Vagina (tissue), 2 donors: ENCODE results near the gene TRAF3IP1. TPM values are rescaled to one million over a fixed set of nuclear protein-coding genes. Genes with fewer than 3 reads are reported as not detected.
A peak's percentile ranks its signal among the peaks of the same experiment; 100 is the strongest.

ENCODE experiments used
- DNase-seq, 2 donors: peaks; one replicate each; pipeline ENCODE4 v3.0.0-alpha.2; 2017; ENCODE audit errors: extremely low spot score in 2 of 2
- H3K27ac ChIP-seq: fragments of 200-600 bp; sonication (generic); one replicate; pipeline ENCODE4 v1.5.1; 2019
- H3K27me3 ChIP-seq: fragments of 200-600 bp; sonication (generic); one replicate; pipeline ENCODE4 v1.5.1; 2019
- H3K36me3 ChIP-seq, 2 donors: fragments of 200-600 bp; sonication (generic); one replicate each; pipeline ENCODE4 v1.5.1; 2017 to 2019
- H3K4me1 ChIP-seq: fragments of 200-600 bp; sonication (generic); one replicate; pipeline ENCODE4 v1.5.1; 2019
- H3K4me3 ChIP-seq, 2 donors: fragments of 200-600 bp; sonication (generic); 1 replicate in 1 of 2; 2 replicates in 1 of 2; pipeline ENCODE4 v1.5.1; 2016 to 2019
- H3K9me3 ChIP-seq: fragments of 200-600 bp; sonication (generic); one replicate; pipeline ENCODE4 v1.5.1; 2019
- POLR2A ChIP-seq, 2 donors: fragments of 450-650 bp; IDR thresholded peaks; one replicate each; pipeline ENCODE4 v1.6.1; 2017; ENCODE audit warnings: antibody characterized with exemption in 2 of 2, mild to moderate bottlenecking in 2 of 2, moderate library complexity in 2 of 2
- POLR2AphosphoS5 ChIP-seq, 2 donors: sonication (generic); formaldehyde crosslinking; IDR thresholded peaks; one replicate each; pipeline ENCODE4 v1.9.0; 2017; ENCODE audit warnings: antibody characterized with exemption in 2 of 2, mild to moderate bottlenecking in 2 of 2, low read depth in 1 of 2; ENCODE audit not compliant: insufficient read depth in 1 of 2
- intact Hi-C: fragments of 100-400 bp; cut with DNase I; formaldehyde crosslinking; loops from one replicate; pipeline ENCODE4 v1.15.1; 2023
- total RNA-seq: library from RNA; depleted of rRNA; stranded (reverse); fragments of >200 nt; gene quantifications from one replicate; pipeline ENCODE4 v1.2.3, GENCODE V29; 2016
- TF ChIP-seq, protein P1 (sequence below), 3 experiments: fragments of 450-650 bp in 2 of 3; fragments of 200-600 bp in 1 of 3; sonication (generic) in 1 of 3; IDR thresholded peaks; one replicate each; pipeline ENCODE4 v1.5.1; 2017 to 2019; ENCODE audit warnings: antibody characterized with exemption in 3 of 3, mild to moderate bottlenecking in 2 of 3, moderate library complexity in 2 of 3

The TRAF3IP1 gene
- total RNA-seq, 1 donor from 2014 or later, result 10.3 TPM

DNA sequence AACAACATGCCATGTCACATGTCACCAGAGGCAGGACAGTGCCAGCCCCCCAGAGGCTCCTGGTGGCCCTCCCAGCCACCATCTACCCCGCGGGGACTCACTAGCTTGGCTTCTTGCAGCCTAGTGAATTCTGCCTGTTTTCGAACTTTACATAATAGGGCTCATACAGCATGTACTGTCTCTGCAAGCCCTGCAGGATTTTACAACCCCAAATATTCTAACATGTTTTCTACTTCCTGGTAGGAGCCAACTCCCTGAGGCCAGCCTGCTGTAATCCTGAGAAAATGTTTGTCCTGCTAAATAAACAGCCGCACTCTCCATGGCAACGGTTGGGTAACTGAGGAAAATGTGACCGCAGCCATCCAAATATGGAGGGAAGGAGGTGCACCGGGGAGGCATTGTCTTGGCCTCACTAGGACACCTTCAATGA lies 34.6 kb upstream of the TRAF3IP1 start:
- Histone ChIP-seq H3K36me3 (no peaks in the 10 kb centered on the region), H3K4me3 (peak overlapping the region; percentile 86 to 92), H3K9me3 (no peaks in the 10 kb centered on the region), H3K27me3 (no peaks in the 10 kb centered on the region), H3K27ac (peak overlapping the region; percentile 96), H3K4me1 (peaks cover 88% of the 10 kb centered on the region)
- DNase-seq, result peak in 1 of 2 donors; percentile 98
- intact Hi-C loops, result no loop called here
- peak; percentile 45 to 87 for TF ChIP-seq POLR2AphosphoS5 (IDR thresholded peaks at IDR 0.05; ENCODE audit: insufficient read depth in 1 of 2, low read depth in 1 of 2)
- TF ChIP-seq, protein P1, sequence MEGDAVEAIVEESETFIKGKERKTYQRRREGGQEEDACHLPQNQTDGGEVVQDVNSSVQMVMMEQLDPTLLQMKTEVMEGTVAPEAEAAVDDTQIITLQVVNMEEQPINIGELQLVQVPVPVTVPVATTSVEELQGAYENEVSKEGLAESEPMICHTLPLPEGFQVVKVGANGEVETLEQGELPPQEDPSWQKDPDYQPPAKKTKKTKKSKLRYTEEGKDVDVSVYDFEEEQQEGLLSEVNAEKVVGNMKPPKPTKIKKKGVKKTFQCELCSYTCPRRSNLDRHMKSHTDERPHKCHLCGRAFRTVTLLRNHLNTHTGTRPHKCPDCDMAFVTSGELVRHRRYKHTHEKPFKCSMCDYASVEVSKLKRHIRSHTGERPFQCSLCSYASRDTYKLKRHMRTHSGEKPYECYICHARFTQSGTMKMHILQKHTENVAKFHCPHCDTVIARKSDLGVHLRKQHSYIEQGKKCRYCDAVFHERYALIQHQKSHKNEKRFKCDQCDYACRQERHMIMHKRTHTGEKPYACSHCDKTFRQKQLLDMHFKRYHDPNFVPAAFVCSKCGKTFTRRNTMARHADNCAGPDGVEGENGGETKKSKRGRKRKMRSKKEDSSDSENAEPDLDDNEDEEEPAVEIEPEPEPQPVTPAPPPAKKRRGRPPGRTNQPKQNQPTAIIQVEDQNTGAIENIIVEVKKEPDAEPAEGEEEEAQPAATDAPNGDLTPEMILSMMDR (IDR thresholded peaks at IDR 0.05), result no peak

DNA sequence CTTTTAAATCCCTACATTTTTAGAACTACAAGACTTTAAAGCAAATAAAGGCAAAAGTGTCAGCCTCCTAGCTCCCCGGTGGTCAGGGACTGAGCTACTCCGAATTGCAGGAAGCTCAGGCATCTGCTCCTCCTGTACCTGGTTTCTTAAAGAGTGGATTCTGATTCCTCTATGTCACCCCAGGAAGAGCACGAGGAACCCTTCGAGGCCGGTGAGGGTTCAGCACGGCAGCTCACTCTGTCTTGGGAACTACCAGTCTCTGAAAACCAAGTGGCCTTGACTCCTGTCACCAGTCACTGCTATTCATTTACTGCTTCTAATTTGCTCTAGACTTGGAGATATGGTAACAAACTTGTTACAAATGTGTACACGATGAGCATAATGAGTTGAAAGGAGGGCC lies 34.2 kb upstream of the TRAF3IP1 start:
- no peaks in the 10 kb centered on the region for H3K9me3 ChIP-seq
- H3K36me3 ChIP-seq, result no peaks in the 10 kb centered on the region
- intact Hi-C loops, result no loop called here
- H3K27ac ChIP-seq, result peak overlapping the region; percentile 96
- TF ChIP-seq POLR2AphosphoS5 (IDR thresholded peaks at IDR 0.05; ENCODE audit: insufficient read depth in 1 of 2, low read depth in 1 of 2), result no peak
- TF ChIP-seq, protein P1 (IDR thresholded peaks at IDR 0.05), result no peak
- no peak for TF ChIP-seq POLR2A (IDR thresholded peaks at IDR 0.05)
- H3K27me3 ChIP-seq, result no peaks in the 10 kb centered on the region
- H3K4me1 ChIP-seq, result peaks cover 88% of the 10 kb centered on the region
- H3K4me3 ChIP-seq, result peak overlapping the region; percentile 86 to 92
- no peak for DNase-seq

DNA sequence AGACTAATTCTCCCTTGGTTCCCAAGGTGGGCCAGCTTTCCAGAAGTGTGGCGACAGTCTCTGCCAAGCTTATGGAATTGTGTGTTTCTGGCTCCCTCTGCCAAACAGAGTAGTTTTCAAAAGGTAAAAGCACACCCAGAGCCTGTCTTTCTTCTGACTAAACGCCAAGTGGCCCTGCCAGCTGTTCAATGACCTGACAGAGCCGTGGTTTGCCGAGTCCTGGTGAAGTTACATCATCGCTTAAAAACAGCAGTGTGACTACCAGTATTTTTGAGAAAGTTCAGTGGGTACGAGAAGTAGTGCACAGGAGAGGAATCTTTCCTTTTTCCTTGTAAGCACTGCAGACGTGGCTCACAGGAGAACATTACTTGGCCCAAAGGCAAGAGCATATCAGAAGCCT lies 33.8 kb upstream of the TRAF3IP1 start:
- DNase-seq, result no peak
- no peaks in the 10 kb centered on the region for H3K9me3 ChIP-seq
- H3K4me3 ChIP-seq, result peak overlapping the region; percentile 86 to 92
- no peaks in the 10 kb centered on the region for H3K27me3 ChIP-seq
- H3K4me1 ChIP-seq, result peaks cover 90% of the 10 kb centered on the region
- no peaks in the 10 kb centered on the region for H3K36me3 ChIP-seq
- intact Hi-C loops, result no loop called here
- peak overlapping the region; percentile 96 for H3K27ac ChIP-seq
- TF ChIP-seq, protein P1 (IDR thresholded peaks at IDR 0.05), result no peak
- TF ChIP-seq POLR2A (IDR thresholded peaks at IDR 0.05) (peak in 1 of 2 donors; percentile 9), POLR2AphosphoS5 (IDR thresholded peaks at IDR 0.05; ENCODE audit: insufficient read depth in 1 of 2, low read depth in 1 of 2) (peak in 1 of 2 donors; percentile 26)

DNA sequence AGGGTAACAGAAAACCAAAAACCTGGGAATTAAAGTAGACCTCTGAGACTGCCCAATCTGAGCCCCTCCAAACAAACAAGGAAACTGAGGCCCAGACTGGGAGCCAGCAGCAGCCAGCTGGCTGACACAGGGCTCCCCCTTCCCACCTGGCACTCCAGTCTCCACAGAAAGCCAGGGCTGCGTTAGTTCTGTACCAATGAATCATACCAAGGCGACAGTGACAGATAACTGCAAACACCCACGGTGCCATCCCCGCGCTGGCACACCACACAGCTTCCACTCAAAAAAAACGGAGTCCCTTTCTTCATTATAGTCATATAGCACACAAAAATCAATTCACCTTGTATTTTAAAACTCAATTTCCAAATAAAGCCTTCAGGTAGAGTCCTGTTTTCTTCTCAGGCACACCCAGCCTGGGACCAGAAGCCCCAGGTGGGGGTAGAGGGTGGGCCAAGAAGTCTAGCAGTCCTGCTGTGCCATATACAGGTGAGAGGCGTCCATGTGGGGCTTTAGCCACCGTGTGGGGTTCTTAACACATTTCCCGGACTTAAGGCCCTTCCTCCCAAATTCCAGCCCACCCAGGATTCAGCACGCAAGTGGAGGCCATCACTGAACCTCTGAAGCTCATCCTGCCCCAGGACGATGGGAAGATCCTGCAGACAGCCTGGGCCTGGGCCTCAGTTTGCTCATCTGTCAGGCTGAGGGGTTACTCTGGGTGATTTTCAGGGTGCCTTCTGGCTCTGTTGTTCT lies 33.2 kb upstream of the TRAF3IP1 start:
- DNase-seq, result no peak
- Histone ChIP-seq H3K27me3 (no peaks in the 10 kb centered on the region), H3K4me1 (peaks cover 84% of the 10 kb centered on the region), H3K9me3 (no peaks in the 10 kb centered on the region), H3K4me3 (peak overlapping the region; percentile 86 to 92), H3K36me3 (no peaks in the 10 kb centered on the region), H3K27ac (peak overlapping the region; percentile 96)
- TF ChIP-seq, protein P1 (IDR thresholded peaks at IDR 0.05), result no peak
- TF ChIP-seq POLR2A (IDR thresholded peaks at IDR 0.05) (no peak), POLR2AphosphoS5 (IDR thresholded peaks at IDR 0.05; ENCODE audit: insufficient read depth in 1 of 2, low read depth in 1 of 2) (no peak)
- intact Hi-C loops, result no loop called here
